Effector memory CD4-positive, alpha-beta T cell (primary cell): ENCODE measurements around the gene PKHD1.

ENCODE experiments used
- DNase-seq, 3 donors: peaks; one replicate each; pipeline ENCODE4 v3.0.0-alpha.2; 2020
- H3K27ac ChIP-seq: 2 replicates; pipeline ENCODE4 v1.7.0; 2013; ENCODE audit warnings: mild to moderate bottlenecking, low read length, moderate library complexity; ENCODE audit not compliant: insufficient read depth, poor library complexity, severe bottlenecking
- H3K27me3 ChIP-seq: replicated peaks from 2 replicates; pipeline ENCODE4 v1.7.0; 2013; ENCODE audit warnings: mild to moderate bottlenecking, low read length; ENCODE audit not compliant: insufficient read depth, control insufficient read depth, poor library complexity, severe bottlenecking
- H3K36me3 ChIP-seq: 2 replicates; pipeline ENCODE4 v1.7.0; 2013; ENCODE audit warnings: mild to moderate bottlenecking, low read length, moderate library complexity; ENCODE audit not compliant: control insufficient read depth, insufficient read depth
- H3K4me1 ChIP-seq: 2 replicates; pipeline ENCODE4 v1.7.0; 2013; ENCODE audit warnings: low read length, mild to moderate bottlenecking; ENCODE audit not compliant: control insufficient read depth, insufficient read depth, poor library complexity, severe bottlenecking
- H3K4me3 ChIP-seq: 2 replicates; pipeline ENCODE4 v1.7.0; 2013; ENCODE audit warnings: low read length, low read depth, mild to moderate bottlenecking; ENCODE audit not compliant: insufficient read depth, poor library complexity, severe bottlenecking
- H3K9me3 ChIP-seq: 2 replicates; pipeline ENCODE4 v1.7.0; 2013; ENCODE audit warnings: mild to moderate bottlenecking, low read length, moderate library complexity; ENCODE audit not compliant: control insufficient read depth

PKHD1 gene

DNA sequence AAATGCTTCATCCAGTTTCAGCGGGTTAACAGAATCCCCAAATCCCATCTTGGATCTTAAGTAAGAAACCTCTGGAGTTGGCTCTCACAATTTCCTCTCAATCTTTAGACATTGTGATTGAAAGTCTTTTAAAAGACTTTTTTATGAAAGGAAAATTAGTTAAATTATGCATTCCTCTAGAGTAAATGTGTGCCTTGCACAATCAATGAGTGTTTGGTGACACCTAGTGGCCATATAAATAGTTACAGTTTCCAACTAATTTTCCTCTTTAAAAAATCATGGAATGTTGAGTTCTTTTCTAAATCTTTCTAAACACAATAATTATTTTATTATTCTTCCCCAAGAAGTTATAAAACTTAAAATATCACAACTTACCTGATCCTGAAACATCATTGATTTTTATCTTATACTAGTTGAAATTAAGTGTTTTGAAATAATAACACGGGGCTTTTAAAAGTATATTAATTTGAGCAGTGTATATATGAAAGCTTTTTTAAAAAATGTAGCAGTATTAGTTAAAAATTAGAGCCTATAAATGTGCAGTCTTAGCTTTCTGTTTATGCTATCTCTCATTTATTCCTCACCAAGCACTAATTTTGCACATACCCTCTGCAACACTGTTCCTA lies 66.4 kb downstream of the PKHD1 start:
- H3K9me3 ChIP-seq = no peaks in the 10 kb centered on the region
- no peaks in the 10 kb centered on the region for H3K36me3 ChIP-seq
- no peak overlapping the region for H3K27ac ChIP-seq
- no peak overlapping the region for H3K4me3 ChIP-seq
- DNase-seq = no peak
- H3K27me3 ChIP-seq = no peaks in the 10 kb centered on the region
- H3K4me1 ChIP-seq = no peaks in the 10 kb centered on the region

DNA sequence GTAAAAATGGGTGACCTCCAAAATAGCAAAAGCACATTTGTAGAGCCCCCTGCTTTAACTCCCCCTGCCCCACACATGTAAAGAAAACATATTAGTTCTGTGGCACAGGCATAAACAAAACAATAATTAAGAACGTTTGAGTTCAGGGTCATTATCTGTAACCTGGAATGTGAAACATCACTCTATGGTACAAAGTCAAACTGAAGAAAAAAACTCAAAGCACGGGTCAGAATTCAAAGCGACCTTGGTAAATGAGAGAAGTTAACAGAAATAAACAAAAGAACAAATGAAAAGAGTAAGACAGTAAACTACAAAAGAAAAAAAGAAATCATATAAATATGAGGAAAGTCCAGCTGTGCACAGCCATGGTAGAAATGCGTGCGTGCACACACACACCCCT lies 67.5 kb downstream of the PKHD1 start:
- H3K4me1 ChIP-seq = no peaks in the 10 kb centered on the region
- no peaks in the 10 kb centered on the region for H3K9me3 ChIP-seq
- H3K4me3 ChIP-seq = no peak overlapping the region
- no peak overlapping the region for H3K27ac ChIP-seq
- no peaks in the 10 kb centered on the region for H3K36me3 ChIP-seq
- no peaks in the 10 kb centered on the region for H3K27me3 ChIP-seq
- no peak for DNase-seq

DNA sequence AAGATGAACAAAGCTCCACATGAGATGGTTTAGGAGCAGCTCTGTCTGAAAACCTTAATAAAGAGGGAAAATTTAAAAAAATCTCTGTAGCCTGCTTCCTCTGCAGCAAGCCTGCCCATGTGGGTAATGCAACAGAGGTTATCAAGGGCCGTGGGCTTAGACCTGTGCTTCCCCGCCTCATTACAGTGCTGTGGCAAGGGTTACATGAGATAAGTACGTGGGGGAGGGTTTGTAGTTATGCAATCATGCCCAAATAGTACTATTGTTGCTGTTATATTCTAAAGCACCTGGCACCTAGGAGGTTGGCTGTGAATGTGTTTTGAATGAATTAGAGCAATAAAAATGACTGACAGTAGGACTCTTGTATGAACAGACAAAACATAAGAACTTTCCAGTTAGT lies 68.3 kb downstream of the PKHD1 start:
- H3K4me1 ChIP-seq = no peaks in the 10 kb centered on the region
- no peaks in the 10 kb centered on the region for H3K9me3 ChIP-seq
- H3K36me3 ChIP-seq = no peaks in the 10 kb centered on the region
- no peaks in the 10 kb centered on the region for H3K27me3 ChIP-seq
- no peak overlapping the region for H3K27ac ChIP-seq
- H3K4me3 ChIP-seq = no peak overlapping the region
- DNase-seq = no peak

DNA sequence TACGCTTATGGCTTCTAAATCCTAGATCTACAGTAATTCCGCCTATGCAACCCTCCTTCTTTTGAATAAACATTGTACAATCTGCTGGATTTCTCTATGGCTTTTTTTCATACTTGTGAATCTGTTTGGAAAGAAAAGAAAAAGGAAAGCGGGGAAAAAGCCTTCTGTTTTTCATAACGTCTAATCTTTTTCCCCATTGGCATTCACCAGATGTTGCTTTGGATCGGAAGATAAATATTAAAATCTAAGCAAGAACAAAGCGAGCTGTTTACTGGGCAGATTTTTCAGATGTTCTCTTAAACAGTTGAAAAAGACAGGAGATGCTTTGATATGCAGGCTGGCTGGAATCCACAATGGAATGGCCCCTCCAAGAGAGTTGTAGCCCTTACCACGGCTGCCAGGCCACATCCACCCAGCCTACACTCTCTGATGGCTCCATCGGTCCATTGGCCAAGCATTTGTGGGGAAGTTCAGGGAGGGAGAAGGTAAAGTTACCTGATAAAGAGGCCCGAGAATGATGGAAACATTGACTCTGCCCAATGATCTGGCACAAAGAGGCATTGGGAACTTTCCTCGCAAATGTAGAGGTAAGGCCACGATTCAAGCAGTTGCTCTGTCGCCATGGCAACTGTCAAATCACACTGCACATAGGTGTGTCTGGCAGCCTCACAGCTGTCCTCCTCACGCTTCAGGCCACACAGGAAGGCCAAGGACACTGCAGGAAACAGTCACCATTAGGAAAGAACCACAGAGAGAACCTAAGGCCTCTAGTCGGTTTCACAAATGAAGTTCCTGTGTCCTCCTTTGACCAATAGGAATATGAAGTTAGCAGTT lies 70.3 kb downstream of the PKHD1 start:
- Histone ChIP-seq H3K9me3 (no peaks in the 10 kb centered on the region), H3K4me3 (no peak overlapping the region), H3K27me3 (no peaks in the 10 kb centered on the region), H3K36me3 (no peaks in the 10 kb centered on the region), H3K4me1 (no peaks in the 10 kb centered on the region), H3K27ac (no peak overlapping the region)
- DNase-seq = no peak

DNA sequence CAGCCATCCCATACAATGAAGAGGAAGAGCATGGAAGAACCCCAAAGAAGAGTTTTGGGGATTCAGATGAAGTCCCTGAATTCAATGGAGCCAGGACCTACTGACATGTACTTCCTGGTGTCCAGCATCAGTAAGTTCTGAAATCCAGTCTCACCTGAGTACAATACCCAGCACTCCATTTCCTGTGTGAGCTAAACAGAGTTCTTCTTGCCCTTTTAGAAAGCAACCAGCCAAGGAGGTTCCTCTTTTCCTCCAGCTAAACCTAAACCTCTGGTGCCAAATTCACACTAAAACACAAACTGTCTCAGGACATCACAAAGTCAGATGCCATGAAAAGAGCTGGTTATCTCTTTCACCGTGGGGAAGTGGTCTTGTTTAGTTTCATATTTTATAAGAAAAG lies 71.5 kb downstream of the PKHD1 start:
- Histone ChIP-seq H3K27ac (no peak overlapping the region), H3K27me3 (no peaks in the 10 kb centered on the region), H3K4me3 (no peak overlapping the region), H3K4me1 (no peaks in the 10 kb centered on the region), H3K9me3 (no peaks in the 10 kb centered on the region), H3K36me3 (no peaks in the 10 kb centered on the region)
- DNase-seq = no peak

GRCh38 chr6:52014391-52014790 lies 73.0 kb downstream of the PKHD1 start:
- H3K4me1 ChIP-seq = no peaks in the 10 kb centered on the region
- H3K27me3 ChIP-seq = no peaks in the 10 kb centered on the region

DNA sequence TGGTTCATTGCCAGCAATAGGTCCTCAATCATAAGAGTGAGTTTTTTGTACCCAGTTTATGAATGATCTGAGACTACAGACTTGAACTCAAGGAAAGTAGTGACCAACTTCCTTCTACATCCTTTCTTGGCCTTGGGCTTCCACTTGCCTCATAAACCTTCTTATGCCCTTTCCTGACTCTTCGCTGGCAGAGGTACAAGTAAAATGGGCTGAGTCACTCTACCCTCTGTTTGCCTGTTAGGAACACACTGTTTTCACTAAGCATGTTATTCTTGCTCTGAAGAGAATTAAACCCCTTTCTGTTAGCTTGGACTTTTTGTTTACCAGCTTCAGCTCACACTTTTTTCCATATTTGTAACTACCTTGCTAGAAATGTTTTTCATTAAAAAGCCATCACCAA lies 74.4 kb downstream of the PKHD1 start:
- Histone ChIP-seq H3K9me3 (no peaks in the 10 kb centered on the region), H3K27me3 (no peaks in the 10 kb centered on the region), H3K4me3 (no peak overlapping the region), H3K27ac (no peak overlapping the region), H3K36me3 (no peaks in the 10 kb centered on the region), H3K4me1 (no peaks in the 10 kb centered on the region)
- DNase-seq = no peak

More at GRCh38 chr6:52014391-52014790, 73.0 kb downstream of the PKHD1 start:
- no peaks in the 10 kb centered on the region for H3K36me3 ChIP-seq
- H3K4me3 ChIP-seq = no peak overlapping the region
- H3K27ac ChIP-seq = no peak overlapping the region
- no peak for DNase-seq
- no peaks in the 10 kb centered on the region for H3K9me3 ChIP-seq

DNA sequence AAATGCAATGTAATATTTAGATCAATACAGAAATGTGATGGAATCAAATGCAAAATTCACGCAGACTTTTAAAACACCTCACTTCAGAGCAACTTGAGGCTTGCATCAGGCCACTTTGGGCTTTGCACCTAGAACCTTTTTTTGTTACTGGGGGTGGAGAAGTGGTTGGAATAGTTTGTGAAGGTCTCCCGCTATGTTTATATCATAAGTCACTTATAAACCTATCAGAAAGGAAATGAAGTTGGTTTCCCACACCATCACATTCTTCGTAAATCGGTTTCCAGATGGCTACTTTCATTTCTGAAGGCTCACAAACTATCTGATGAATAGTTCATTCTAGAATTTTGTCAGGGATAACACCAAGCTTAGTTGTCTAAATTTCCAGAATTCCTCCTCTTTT lies 74.8 kb downstream of the PKHD1 start:
- Histone ChIP-seq H3K4me1 (no peaks in the 10 kb centered on the region), H3K4me3 (no peak overlapping the region), H3K36me3 (no peaks in the 10 kb centered on the region), H3K9me3 (no peaks in the 10 kb centered on the region), H3K27me3 (no peaks in the 10 kb centered on the region), H3K27ac (no peak overlapping the region)
- DNase-seq = no peak

GRCh38 chr6:52010806-52011205 lies 76.6 kb downstream of the PKHD1 start:
- no peaks in the 10 kb centered on the region for H3K36me3 ChIP-seq
- H3K4me3 ChIP-seq = no peak overlapping the region
- no peak overlapping the region for H3K27ac ChIP-seq
- no peaks in the 10 kb centered on the region for H3K4me1 ChIP-seq
- H3K9me3 ChIP-seq = no peaks in the 10 kb centered on the region
- DNase-seq = no peak
- H3K27me3 ChIP-seq = no peaks in the 10 kb centered on the region

DNA sequence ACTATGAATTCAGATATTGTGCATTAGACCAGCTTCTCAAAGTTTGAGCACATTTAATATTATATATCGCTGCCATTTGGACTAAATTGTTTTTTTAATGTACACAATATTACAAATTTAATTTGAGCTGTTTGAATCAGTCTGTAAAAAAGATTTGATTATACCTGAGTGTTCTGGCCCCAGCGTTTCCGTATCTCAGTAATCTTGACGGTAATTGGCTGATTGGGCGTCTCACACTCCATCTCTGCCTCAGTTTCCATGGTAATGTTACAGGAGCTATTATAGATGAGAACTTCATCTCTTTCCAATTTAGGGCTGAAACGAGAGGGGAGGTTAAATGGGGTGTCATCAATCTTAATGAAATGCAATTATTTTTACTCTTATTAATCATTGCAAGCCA lies 77.3 kb downstream of the PKHD1 start:
- Histone ChIP-seq H3K36me3 (no peaks in the 10 kb centered on the region), H3K27ac (no peak overlapping the region), H3K4me1 (no peaks in the 10 kb centered on the region), H3K4me3 (no peak overlapping the region), H3K27me3 (no peaks in the 10 kb centered on the region), H3K9me3 (no peaks in the 10 kb centered on the region)
- DNase-seq = no peak
